SHP77 (cell line): Measurements from ENCODE around the gene SRMS.

Source experiments
- DNase-seq, 2 experiments: peaks; one replicate each; lab custom pipeline; 2025; lab: John Stamatoyannopoulos, UW

The SRMS gene

DNA sequence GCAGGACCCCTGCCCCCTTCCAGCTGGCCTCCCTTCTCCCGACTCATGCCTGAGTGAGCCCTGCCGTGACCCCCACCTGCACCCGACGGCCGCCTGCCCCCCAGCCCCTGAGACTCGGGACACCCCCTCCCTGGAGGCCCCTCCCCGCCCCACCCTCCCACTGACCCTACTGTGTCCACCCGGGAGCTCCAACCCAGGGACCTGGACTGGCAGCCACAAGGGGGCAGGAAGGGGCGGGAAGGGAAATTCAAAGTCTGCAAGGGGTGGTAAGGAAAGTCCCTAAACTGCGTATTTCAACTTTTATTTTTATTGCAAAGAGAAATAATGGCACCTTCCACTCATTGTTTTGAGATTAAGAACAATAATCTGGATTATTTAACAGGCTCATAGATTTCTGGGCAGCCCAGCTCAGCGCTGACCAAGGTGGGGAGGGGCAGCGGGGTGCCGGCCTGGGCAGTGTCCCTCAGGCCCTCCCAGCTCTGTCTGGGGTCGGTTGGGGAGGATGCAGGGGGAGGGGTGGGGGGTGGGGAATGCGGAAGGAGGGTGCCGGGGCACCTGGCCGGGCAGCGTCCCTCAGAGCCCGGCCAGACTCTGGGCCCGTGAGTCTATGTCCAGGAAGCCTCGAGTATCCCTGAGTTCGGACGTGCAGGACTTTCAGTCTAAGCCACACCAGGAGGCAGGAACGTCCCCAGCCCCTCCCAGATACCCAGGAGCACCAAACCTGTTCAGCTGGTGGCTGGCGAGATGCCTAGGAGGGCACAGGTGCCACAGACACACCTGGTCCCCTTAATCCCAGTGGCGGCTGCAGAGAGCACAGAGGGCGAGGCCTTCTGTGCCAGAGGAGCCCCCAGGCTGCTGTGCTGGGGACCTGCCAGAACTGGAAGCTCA is 9.1 kb downstream of the SRMS start:
- DNase-seq, result peak; percentile 61 to 75

DNA sequence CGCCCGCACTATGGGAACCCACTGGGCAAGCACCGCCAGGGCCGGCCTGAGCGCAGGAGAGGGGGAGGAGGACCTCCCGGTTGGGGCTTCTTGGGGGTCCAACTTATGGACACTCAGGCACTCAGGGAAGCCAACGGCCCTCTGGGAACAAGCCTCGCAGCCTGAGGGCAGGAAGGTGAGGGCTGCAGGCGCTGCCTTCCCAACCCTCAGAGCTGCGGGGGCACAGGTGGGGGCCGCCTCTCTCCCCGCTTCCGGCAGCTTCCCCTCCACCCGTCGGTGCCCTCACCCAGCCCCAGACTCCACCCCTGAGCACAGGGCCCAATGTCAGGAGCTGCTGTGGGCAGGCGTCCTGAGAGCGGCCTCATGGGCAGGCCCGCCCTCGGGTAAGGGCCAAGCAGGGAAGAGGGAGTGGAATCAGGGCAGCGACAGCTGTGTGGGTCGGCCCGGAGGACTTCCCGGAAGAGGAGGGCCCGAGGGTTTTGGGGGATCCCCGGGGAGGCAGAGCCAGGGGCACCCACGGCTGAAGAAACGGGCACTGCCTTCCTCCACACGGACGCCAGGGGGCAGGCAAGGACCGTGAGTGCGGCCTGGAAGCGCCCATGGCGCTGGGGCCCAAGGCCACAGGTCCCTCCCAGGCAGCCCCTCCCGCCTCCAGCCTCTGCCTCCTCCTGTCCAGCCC is 9.9 kb downstream of the SRMS start:
- DNase-seq, result peak; percentile 90 to 91

DNA sequence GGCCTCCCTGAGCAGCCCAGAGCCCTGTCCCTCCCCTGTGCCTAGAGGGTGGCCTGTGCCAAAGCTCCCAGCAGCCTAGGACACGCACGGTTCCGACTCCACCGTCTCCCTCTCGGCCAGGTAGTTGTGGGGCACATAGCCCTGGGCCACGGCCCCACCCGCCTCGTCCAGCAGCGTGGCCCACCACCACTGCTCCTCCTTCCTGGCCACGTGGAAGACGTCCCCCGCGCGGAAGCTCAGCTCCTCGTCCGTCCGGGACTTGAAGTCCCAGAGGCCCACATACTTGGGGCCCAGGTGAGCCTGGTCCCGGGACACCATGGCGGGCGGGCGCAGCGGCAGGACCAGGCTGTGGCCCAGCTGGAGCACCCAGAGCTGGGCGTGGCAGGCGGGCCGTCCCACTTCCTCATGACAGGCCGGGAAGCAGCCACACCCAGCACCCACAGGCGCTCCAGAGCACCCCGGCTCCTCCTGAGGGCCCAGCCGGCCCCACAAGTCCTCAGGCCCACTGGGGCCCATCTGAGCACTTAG is 10.5 kb downstream of the SRMS start, which contains the start of gene PTK6:
TSS of gene PTK6 (minus strand) at position 380 of the 528 bp plus-strand sequence. CDS start at position 318, 62 bp downstream.
- DNase-seq, result no peak

DNA sequence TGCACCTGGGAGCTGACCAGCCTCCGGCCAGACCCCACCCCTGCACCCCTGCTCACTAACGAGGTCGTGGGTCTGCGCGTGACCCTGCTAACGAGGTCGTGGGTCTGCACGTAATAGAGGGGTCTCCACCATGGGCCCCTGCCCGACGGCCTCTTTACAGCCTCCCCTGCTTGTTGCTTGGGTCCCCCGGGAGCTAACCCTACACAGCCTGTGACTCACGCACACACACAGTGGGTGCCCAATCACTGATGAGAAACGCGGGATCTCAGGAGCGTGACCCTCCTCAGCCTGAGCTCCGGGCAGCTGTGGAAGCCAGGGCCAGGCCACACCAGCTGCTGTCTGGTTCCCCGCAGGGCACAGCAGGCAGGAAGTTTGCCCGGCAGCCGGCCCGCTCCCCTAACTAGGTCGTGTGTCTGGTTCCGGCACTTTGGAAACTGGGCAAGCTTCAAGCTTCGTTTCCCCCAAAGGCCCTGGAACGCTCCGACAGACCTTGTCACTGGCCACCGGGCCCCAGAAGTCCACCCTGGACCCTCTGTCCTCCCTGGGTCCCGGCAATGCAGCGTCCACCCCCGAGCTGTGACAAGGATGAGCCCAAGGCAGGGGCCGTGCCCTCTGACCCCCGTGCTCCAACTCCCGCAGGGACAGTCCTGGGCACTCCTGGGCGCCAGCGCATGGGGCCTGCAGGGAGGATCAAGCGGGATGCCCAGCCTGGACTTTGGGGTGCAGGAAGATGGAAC is 11.1 kb downstream of the SRMS start:
- no peak for DNase-seq

- peak in 1 of 2 experiments; percentile 25 for DNase-seq
These were observed 12.5 kb downstream of the SRMS start for GRCh38 chr20:63534831-63535651.

GRCh38 chr20:63534427-63534830 is 13.1 kb downstream of the SRMS start:
- DNase-seq, result no peak

- DNase-seq, result no peak
These were observed 13.6 kb downstream of the SRMS start for GRCh38 chr20:63533871-63534393.

DNA sequence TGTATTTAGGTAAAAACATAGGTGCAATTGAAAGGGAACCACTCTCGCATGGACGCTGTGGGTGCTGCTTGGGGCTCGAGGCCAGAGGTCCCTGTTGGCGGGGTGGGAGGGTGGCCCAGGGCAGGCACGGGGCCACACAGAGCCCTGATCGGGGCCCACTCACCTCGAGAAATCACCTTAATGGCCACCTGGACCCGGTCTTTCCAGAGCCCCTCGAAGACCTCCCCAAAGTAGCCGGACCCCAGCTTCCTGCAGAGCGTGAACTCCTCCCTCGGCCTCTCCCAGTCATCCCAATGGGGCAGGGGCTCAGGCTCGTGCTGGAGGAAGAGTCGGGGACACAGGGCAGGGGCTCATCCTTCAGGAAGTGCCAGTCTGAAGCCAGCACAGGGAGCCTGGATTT is 14.2 kb downstream of the SRMS start:
- DNase-seq, result no peak

- no peak for DNase-seq
These were observed 15.0 kb downstream of the SRMS start for GRCh38 chr20:63532449-63532971.

DNA sequence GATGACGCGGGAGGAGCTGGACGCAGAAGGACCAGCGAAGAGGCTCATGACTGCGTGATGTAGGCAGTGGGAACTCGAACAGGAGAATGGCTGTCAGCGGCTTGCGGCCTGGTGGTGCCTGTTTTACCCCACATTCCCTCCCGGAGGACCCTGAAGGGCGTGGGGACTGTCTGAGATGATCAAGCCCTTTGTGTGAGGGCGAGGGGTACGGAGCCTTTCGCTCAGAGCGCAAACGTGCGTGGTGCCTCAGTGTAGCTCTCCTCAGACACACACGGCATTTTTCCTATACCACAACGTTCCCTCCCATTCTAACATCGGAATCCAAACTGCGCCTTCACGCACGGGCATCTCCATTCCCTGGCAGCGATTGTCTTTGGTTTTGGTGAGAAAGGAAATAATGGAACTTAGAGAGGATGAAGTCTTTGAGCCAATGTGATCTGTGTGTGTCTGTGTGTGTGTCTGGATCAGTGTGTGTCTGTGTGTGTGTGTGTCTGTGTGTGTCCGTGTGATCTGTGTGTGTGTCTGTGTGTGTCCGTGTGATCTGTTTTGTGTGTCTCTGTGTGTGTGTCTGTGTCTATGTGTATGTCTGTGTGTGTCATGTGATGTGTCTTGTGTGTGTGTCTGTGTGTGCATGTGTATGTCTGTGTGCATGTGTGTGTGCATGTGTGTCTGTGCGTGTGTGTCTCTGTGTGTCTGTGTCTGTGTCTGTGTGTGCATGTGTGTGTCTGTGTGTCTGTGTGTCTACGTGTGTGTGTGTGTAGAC is 15.7 kb downstream of the SRMS start:
- DNase-seq, result no peak

DNA sequence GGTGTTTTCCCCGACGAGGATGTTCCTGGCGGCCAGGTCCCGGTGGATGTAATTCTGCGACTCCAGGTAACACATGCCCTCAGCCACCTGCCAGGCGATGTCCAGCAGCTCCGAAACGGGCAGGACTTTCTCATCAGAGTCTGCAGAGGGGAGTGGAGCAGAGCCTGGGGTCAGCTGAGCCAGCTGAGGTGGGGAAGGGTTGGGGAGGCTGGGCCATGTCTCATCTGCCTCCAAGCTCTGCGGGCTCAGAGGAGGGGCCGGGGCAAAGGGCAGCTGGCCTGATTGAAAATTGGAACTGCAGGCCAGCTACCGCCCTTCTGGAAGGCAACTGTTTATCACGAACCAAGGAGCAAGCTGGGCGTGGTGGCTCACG is 16.8 kb downstream of the SRMS start:
- no peak for DNase-seq

- DNase-seq, result no peak
These were observed 17.4 kb downstream of the SRMS start for GRCh38 chr20:63529861-63530787.

DNA sequence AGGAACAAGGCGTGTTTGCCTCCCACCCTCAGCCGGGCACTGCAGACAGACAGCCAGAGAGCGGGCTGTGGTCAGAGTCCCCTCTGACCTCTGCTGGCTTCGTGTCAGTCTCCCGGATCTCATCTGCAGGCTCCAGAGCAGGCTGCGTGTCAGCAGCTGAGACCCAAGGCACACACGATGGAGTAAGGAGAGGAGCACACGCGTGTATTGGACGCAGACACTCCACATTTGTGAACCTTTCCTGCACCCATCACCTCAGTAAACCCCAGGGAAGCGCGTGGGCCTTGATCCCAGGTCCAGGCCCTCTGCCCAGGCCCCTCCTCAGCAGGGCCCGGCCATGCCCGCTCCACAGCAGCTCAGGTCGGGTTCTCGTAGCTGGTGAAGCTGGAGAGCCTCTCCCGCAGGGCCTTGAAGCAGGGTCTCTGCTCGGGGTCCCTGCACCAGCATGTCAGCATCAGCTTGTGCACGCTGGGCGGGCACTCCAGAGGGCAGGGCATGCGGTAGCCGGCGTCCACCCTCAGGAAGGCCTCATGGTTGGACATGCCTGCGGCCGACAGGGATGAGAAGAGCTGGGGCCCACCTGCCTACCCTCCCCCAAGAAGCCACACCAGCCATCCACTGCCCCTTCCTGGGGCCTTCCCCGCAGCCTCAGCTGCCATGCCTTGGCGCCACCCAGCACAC is 18.2 kb downstream of the SRMS start:
- DNase-seq, result no peak

GRCh38 chr20:63527184-63527583 is 20.4 kb downstream of the SRMS start:
- no peak for DNase-seq

GRCh38 chr20:63525971-63526370 is 21.6 kb downstream of the SRMS start:
- DNase-seq, result no peak

GRCh38 chr20:63525185-63525584 is 22.4 kb downstream of the SRMS start:
- DNase-seq, result no peak

GRCh38 chr20:63522981-63523611 is 24.5 kb downstream of the SRMS start:
- DNase-seq, result no peak
